ENCODE measurements around the gene SH3BP4. TPM values are rescaled to one million over a fixed set of nuclear protein-coding genes. Genes with fewer than 3 reads are reported as not detected.

SH3BP4 gene
- total and polyA plus RNA-seq, 2 of the 13 experiments (the other 11 are each of a cell fraction or from before 2014, with no cell fraction given) = 34.6 to 99.1 TPM

DNA sequence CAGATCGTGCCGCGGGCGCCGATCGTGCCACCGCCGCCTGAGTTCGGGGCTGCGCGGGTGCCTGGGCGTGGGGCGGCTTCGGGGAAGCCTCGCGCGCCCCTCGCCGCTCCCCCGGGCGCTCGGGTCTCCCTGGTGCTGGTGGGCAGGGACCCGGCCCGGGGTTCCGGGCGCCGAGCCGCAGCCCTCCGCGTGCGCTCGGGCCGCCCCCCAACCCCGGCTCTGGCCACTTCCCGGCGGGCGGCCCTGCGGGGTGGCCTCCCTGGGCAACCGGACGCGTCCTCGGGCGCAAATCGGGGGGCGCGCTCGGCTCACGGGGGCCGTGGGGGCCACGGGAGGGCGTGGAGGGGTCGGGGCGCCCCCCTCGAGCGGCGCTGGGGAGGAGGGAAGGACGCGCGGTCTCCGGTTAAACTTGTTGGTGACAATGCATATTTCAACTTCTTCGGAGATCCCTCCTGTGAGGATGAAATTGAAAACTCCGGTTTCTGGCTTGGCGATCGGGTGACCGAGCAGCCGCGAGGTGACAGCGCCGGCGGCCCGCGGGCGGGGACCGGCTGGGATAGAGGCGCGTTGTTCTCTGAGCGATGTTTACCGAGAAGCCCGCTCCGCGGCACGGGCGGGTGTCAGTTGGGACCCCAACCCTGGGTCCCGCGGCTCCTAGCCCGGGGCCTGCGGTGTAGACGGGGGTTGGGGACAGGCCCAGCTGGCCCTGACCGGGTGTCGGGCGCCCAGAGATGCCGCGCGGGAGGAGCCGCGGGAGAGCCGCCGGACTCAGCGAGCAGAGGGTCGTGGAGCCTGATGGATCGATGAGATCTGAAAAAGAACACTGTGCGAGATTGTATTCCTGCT, 676 bp downstream of the SH3BP4 start (continued):
- no peak for TF ChIP-seq FUBP1 (CRISPR knock-in tag; IDR thresholded peaks at IDR 0.05; ENCODE audit: borderline replicate concordance)
- no peak for TF ChIP-seq SKI (IDR thresholded peaks at IDR 0.05; ENCODE audit: partially characterized antibody)
- TF ChIP-seq ZNF362 (CRISPR knock-in tag; IDR thresholded peaks at IDR 0.05; ENCODE audit: borderline replicate concordance) = no peak
- TF ChIP-seq SRF (IDR thresholded peaks at IDR 0.05; ENCODE audit: low read depth, low read length) = no peak
- no peak for TF ChIP-seq SALL1 (CRISPR knock-in tag; IDR thresholded peaks at IDR 0.05)
- peak; percentile 42; the same call in 1 of the 2 replicates for TF ChIP-seq GABPB1 (CRISPR knock-in tag; IDR thresholded peaks at IDR 0.05)
- TF ChIP-seq IRX3 (CRISPR knock-in tag; IDR thresholded peaks at IDR 0.05; ENCODE audit: borderline replicate concordance, low read depth) = no peak
- no peak for TF ChIP-seq RNF219 (CRISPR knock-in tag; IDR thresholded peaks at IDR 0.05)
- TF ChIP-seq GTF2F1 (IDR thresholded peaks at IDR 0.05; ENCODE audit: low read length) = no peak
- peak; percentile 69; the same call in 1 of the 2 replicates for TF ChIP-seq ZNF605 (CRISPR knock-in tag; IDR thresholded peaks at IDR 0.05)
- 0 out of 2 replicates have a peak, but pooled peaks have one; percentile 13 for TF ChIP-seq ARNTL (CRISPR knock-in tag; IDR thresholded peaks at IDR 0.05)
- TF ChIP-seq, protein P1, sequence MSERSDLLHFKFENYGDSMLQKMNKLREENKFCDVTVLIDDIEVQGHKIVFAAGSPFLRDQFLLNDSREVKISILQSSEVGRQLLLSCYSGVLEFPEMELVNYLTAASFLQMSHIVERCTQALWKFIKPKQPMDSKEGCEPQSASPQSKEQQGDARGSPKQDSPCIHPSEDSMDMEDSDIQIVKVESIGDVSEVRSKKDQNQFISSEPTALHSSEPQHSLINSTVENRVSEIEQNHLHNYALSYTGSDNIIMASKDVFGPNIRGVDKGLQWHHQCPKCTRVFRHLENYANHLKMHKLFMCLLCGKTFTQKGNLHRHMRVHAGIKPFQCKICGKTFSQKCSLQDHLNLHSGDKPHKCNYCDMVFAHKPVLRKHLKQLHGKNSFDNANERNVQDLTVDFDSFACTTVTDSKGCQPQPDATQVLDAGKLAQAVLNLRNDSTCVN (CRISPR knock-in tag; IDR thresholded peaks at IDR 0.05; ENCODE audit: borderline replicate concordance) = 0 out of 2 replicates have a peak, but pooled peaks have one; percentile 23
- TF ChIP-seq, protein P2, sequence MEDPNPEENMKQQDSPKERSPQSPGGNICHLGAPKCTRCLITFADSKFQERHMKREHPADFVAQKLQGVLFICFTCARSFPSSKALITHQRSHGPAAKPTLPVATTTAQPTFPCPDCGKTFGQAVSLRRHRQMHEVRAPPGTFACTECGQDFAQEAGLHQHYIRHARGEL (CRISPR knock-in tag; IDR thresholded peaks at IDR 0.05) = no peak
- TF ChIP-seq TCF12 (IDR thresholded peaks at IDR 0.05) = no peak
- TF ChIP-seq TCF12 (CRISPR knock-in tag; IDR thresholded peaks at IDR 0.05) = no peak; the same call in 1 of the 2 replicates

Data from HepG2 (cell line).